Esophagus squamous epithelium (tissue), 5 donors: Measurements from ENCODE around the gene DAB2IP. TPM values are rescaled to one million over a fixed set of nuclear protein-coding genes. Genes with fewer than 3 reads are reported as not detected.

Source experiments
- DNase-seq: peaks from one replicate; lab custom pipeline; 2025; lab: John Stamatoyannopoulos, UW
- H3K27ac ChIP-seq, 4 donors: fragments of 200-600 bp; sonication (generic); one replicate each; pipeline ENCODE4 v1.5.1; 2016 to 2019; ENCODE audit warnings: mild to moderate bottlenecking in 1 of 4
- H3K27me3 ChIP-seq, 4 donors: fragments of 200-600 bp; sonication (generic); 1 replicate in 3 of 4; 2 replicates in 1 of 4; pipeline versions ENCODE4 v1.5.1 to v1.6.0; 2017 to 2021; ENCODE audit warnings: antibody characterized with exemption in 1 of 4
- H3K36me3 ChIP-seq, 3 donors: fragments of 200-600 bp; sonication (generic); one replicate each; pipeline ENCODE4 v1.5.1; 2016 to 2019
- H3K4me1 ChIP-seq, 3 donors: fragments of 200-600 bp; sonication (generic); one replicate each; pipeline ENCODE4 v1.5.1; 2017 to 2019
- H3K4me3 ChIP-seq, 4 donors: fragments of 200-600 bp; sonication (generic); 1 replicate in 3 of 4; 2 replicates in 1 of 4; pipeline ENCODE4 v1.5.1; 2016 to 2019; ENCODE audit warnings: mild to moderate bottlenecking in 2 of 4, moderate library complexity in 1 of 4
- H3K9me3 ChIP-seq, 3 donors: fragments of 200-600 bp; sonication (generic); one replicate each; pipeline ENCODE4 v1.5.1; 2016 to 2019
- POLR2A ChIP-seq, 4 donors: fragments of 450-650 bp; IDR thresholded peaks; one replicate each; pipeline ENCODE4 v1.6.1; 2017; ENCODE audit warnings: antibody characterized with exemption in 4 of 4, mild to moderate bottlenecking in 4 of 4, moderate library complexity in 3 of 4
- WGBS, 2 donors: methylation state at CpG; one replicate each; pipeline ENCODE4 v1.1.5; 2018; 5-methylcytosine and 5-hydroxymethylcytosine counted together
- intact Hi-C: fragments of 100-400 bp; cut with DNase I; formaldehyde crosslinking; loops from one replicate; pipeline ENCODE4 v1.15.0; 2022
- total RNA-seq, 4 donors: library from RNA; depleted of rRNA; stranded (reverse); fragments of >200 nt; gene quantifications; one replicate each; pipeline ENCODE4 v1.1.0, GENCODE V29; 2016
- TF ChIP-seq, protein P1 (sequence below), 6 experiments: fragments of 450-650 bp in 4 of 6; fragments of 200-600 bp in 2 of 6; sonication (generic) in 2 of 6; IDR thresholded peaks; one replicate each; pipeline ENCODE4 v1.5.1; 2016 to 2019; ENCODE audit warnings: antibody characterized with exemption in 6 of 6, mild to moderate bottlenecking in 4 of 6, moderate library complexity in 4 of 6
- donor health status: DM: yes; HTN: yes; CAD: no.

Gene DAB2IP
- total RNA-seq, 4 donors from 2014 or later = 28.3 to 48.8 (median 38.1) TPM

DNA sequence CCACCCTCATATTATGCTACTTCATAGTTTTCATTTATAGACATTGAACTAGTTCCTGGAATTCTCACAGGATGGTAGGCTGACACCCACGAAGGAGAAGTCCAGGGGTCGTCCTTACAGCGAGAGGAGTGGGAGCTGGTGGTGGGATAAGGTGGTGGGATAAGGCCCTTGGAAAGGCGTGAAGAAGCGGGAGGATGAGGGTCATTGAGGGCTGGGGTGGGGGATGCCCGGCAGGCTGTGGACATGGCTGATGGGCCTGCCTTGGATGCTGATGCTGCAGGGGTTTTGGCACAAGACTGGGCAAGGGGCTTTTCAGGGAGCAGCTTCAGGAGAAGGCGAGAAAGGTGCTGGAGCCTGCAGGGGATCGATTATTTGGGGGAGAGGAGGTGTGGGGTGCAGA is 9.4 kb downstream of the DAB2IP start:
- Histone ChIP-seq H3K4me1 (peaks cover 0 to 44% (median 15%) of the 10 kb centered on the region in 3 donors), H3K4me3 (no peak overlapping the region), H3K9me3 (no peaks in the 10 kb centered on the region), H3K36me3 (no peaks in the 10 kb centered on the region), H3K27me3 (no peaks in the 10 kb centered on the region), H3K27ac (no peak overlapping the region)
- 82 to 84% methylated on average over 8 of the region's 8 CpGs for WGBS, 2 donors
- DNase-seq = no peak
- intact Hi-C loops = no loop called here
- TF ChIP-seq, protein P1, sequence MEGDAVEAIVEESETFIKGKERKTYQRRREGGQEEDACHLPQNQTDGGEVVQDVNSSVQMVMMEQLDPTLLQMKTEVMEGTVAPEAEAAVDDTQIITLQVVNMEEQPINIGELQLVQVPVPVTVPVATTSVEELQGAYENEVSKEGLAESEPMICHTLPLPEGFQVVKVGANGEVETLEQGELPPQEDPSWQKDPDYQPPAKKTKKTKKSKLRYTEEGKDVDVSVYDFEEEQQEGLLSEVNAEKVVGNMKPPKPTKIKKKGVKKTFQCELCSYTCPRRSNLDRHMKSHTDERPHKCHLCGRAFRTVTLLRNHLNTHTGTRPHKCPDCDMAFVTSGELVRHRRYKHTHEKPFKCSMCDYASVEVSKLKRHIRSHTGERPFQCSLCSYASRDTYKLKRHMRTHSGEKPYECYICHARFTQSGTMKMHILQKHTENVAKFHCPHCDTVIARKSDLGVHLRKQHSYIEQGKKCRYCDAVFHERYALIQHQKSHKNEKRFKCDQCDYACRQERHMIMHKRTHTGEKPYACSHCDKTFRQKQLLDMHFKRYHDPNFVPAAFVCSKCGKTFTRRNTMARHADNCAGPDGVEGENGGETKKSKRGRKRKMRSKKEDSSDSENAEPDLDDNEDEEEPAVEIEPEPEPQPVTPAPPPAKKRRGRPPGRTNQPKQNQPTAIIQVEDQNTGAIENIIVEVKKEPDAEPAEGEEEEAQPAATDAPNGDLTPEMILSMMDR (IDR thresholded peaks at IDR 0.05) = no peak
- TF ChIP-seq POLR2A (IDR thresholded peaks at IDR 0.05) = no peak

DNA sequence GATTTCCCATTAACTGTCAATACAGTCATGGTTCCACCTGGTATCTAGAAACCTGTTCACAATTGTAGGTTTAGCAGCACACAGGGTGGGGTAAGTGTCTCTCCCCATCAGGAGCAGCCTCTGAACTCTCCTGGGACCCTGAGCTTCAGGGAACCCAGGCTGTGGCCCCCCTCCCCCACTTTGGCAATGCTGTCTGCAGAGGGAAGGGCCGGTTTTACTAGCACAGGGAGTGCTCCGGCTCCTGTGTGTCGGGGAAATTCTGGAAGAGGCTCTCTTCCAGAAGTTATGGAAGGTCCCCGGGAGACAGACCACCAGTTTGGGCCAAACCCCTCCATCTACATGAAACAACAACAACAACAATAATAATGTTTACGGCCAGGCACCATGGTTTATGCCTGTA is 9.9 kb downstream of the DAB2IP start:
- H3K36me3 ChIP-seq = no peaks in the 10 kb centered on the region
- intact Hi-C loops = no loop called here
- DNase-seq = no peak
- no peak for TF ChIP-seq POLR2A (IDR thresholded peaks at IDR 0.05)
- TF ChIP-seq, protein P1 (IDR thresholded peaks at IDR 0.05) = no peak
- H3K27me3 ChIP-seq = no peaks in the 10 kb centered on the region
- 60 to 82% methylated on average over 1 to 4 of the region's 5 CpGs for WGBS, 2 donors
- H3K9me3 ChIP-seq = no peaks in the 10 kb centered on the region
- H3K4me3 ChIP-seq = no peak overlapping the region
- H3K27ac ChIP-seq = no peak overlapping the region
- peaks cover 0 to 42% (median 15%) of the 10 kb centered on the region in 3 donors for H3K4me1 ChIP-seq

DNA sequence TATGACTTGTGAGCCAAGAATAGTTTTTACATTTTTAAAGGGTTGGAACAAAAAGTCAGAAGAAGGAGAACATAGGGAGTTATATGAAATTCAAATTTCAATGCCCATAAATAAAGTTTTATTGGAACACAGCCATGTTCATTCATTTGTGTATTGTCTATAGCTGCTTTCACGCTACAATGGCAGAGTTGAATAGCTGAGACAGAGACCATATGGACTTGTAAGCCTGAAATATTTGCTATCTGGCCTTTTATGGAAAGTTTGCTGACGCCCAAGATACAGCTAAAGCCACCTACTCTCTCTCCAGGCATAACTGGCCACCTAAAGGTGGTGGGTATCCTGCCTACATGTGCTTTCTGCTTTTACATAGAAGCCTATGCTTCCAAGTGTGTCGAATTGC is 10.9 kb downstream of the DAB2IP start:
- intact Hi-C loops = no loop called here
- no peaks in the 10 kb centered on the region for H3K36me3 ChIP-seq
- no peaks in the 10 kb centered on the region for H3K9me3 ChIP-seq
- H3K27ac ChIP-seq = peak overlapping the region in 1 of 4 donors; percentile 22
- DNase-seq = no peak
- no peak for TF ChIP-seq POLR2A (IDR thresholded peaks at IDR 0.05)
- TF ChIP-seq, protein P1 (IDR thresholded peaks at IDR 0.05) = no peak
- H3K4me1 ChIP-seq = peaks cover 0 to 32% (median 7%) of the 10 kb centered on the region in 3 donors
- no peaks in the 10 kb centered on the region for H3K27me3 ChIP-seq
- WGBS, 2 donors = 41 to 46% methylated on average over 3 of the region's 3 CpGs
- no peak overlapping the region for H3K4me3 ChIP-seq

DNA sequence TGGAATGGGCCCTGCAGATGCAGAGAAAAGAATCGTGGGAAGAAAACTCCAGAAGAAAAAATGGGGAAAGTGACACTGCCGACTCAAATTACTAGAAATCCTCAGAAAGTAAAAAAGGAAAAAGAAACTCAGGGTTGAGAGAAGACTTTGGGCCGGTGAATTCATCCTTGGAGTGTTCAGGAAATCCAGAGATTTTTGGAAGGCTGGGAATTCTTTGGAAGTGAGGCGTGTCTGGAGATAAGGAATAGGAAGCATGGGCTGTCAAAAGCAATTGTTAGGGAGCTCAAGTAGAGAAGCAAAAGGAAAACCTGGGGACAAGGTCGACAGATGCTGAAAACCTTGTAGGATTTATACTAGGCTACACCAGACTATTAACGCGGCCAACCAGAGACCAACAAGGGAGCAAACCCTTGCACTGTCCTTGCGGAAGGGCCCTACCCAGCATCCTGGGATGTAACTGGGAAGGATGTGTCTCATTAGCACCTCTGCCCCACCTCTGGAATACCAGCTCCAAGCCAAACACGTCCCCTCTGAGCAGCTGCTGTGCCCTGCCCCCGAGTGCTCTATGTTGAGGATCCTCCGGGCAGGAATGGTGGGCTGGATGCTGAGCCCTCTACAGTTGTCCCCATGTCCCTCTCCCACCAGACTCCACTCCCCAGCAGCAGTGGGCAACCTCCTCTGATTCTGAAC is 11.6 kb downstream of the DAB2IP start:
- no peak for DNase-seq
- H3K4me3 ChIP-seq = no peak overlapping the region
- no peaks in the 10 kb centered on the region for H3K36me3 ChIP-seq
- TF ChIP-seq, protein P1 (IDR thresholded peaks at IDR 0.05) = no peak
- TF ChIP-seq POLR2A (IDR thresholded peaks at IDR 0.05) = no peak
- H3K27me3 ChIP-seq = no peaks in the 10 kb centered on the region
- peaks cover 0 to 28% (median 6%) of the 10 kb centered on the region in 3 donors for H3K4me1 ChIP-seq
- no peaks in the 10 kb centered on the region for H3K9me3 ChIP-seq
- H3K27ac ChIP-seq = peak overlapping the region in 1 of 4 donors; percentile 53
- WGBS, 2 donors = 66 to 82% methylated on average over 11 of the region's 11 CpGs
- intact Hi-C loops = no loop called here

DNA sequence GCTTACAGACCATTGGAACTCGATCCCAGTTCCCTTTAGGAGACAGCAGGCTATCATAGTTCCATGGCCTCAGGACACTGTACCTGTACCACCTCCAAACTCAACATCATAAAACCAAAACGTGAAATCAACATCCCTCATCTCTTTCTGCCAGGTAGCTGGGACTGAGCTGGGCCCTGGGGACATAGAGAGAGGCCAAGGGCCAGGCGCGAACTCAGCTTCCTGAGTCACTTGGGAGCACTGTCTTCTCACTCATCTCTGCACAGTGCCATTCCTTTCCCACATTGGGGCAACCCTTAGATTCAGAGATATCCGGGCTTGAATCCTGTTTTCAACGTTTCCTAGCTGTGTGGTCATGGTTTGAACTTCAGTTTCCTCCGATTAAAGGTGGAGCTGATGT is 12.2 kb downstream of the DAB2IP start:
- H3K4me1 ChIP-seq = peaks cover 0 to 29% (median 6%) of the 10 kb centered on the region in 3 donors
- intact Hi-C loops = no loop called here
- H3K4me3 ChIP-seq = no peak overlapping the region
- 69 to 79% methylated on average over 7 of the region's 7 CpGs for WGBS, 2 donors
- H3K36me3 ChIP-seq = no peaks in the 10 kb centered on the region
- TF ChIP-seq POLR2A (IDR thresholded peaks at IDR 0.05) = no peak
- TF ChIP-seq, protein P1 (IDR thresholded peaks at IDR 0.05) = no peak
- H3K27me3 ChIP-seq = no peaks in the 10 kb centered on the region
- no peak for DNase-seq
- H3K9me3 ChIP-seq = no peaks in the 10 kb centered on the region
- H3K27ac ChIP-seq = peak overlapping the region in 1 of 4 donors; percentile 53
